ENCODE results near the gene C22orf23. TPM values are rescaled to one million over a fixed set of nuclear protein-coding genes. Genes with fewer than 3 reads are reported as not detected.

Gene C22orf23
- total and polyA plus RNA-seq, 9 of the 15 experiments (the other 6 are each of a cell fraction or from before 2014, with no cell fraction given), result 0.25 to 1.0 (median 0.53) TPM

GRCh38 chr22:37898441-37899181 is 54.8 kb downstream of the C22orf23 start (continued):
- TF ChIP-seq, protein P1, sequence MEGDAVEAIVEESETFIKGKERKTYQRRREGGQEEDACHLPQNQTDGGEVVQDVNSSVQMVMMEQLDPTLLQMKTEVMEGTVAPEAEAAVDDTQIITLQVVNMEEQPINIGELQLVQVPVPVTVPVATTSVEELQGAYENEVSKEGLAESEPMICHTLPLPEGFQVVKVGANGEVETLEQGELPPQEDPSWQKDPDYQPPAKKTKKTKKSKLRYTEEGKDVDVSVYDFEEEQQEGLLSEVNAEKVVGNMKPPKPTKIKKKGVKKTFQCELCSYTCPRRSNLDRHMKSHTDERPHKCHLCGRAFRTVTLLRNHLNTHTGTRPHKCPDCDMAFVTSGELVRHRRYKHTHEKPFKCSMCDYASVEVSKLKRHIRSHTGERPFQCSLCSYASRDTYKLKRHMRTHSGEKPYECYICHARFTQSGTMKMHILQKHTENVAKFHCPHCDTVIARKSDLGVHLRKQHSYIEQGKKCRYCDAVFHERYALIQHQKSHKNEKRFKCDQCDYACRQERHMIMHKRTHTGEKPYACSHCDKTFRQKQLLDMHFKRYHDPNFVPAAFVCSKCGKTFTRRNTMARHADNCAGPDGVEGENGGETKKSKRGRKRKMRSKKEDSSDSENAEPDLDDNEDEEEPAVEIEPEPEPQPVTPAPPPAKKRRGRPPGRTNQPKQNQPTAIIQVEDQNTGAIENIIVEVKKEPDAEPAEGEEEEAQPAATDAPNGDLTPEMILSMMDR (IDR thresholded peaks at IDR 0.05 in 2 of 3, conservative IDR thresholded peaks at IDR 0.05 in 1 of 3; ENCODE audit: insufficient read depth in 2 of 3, low read depth in 1 of 3, low read length in 3 of 3), result peak in 1 of 3 experiments; percentile 13; a peak in 1 of 6 replicates

GRCh38 chr22:37897807-37898206 is 55.6 kb downstream of the C22orf23 start:
- in situ Hi-C loops (cut with MboI), result no loop called here
- CTCF ChIA-PET (ENCODE audit: low intra/inter-chr PET ratio), result no interaction called here
- no peaks in the 10 kb centered on the region for H3K9me1 ChIP-seq (ENCODE audit: control insufficient read depth, insufficient read depth, low read length)
- DNase-seq (ENCODE audit: extremely low read depth in 1 of 4, low spot score in 3 of 4), result no peak
- no peak overlapping the region for H2AFZ ChIP-seq (ENCODE audit: low read depth, low read length)
- H3K9me3 ChIP-seq (replicated peaks; ENCODE audit: control insufficient read depth, insufficient read depth, low read depth, low read length), result no peaks in the 10 kb centered on the region
- H3K4me1 ChIP-seq (replicated peaks in 1 of 2; ENCODE audit: control insufficient read depth in 2 of 2, insufficient read depth in 2 of 2, low read length in 2 of 2), result peaks cover 16 to 29% of the 10 kb centered on the region in 2 experiments
- no peak for ATAC-seq
- H3K9ac ChIP-seq (ENCODE audit: insufficient read depth in 1 of 2, low read depth in 2 of 2, low read length in 2 of 2), result no peak overlapping the region; a peak in 1 of 4 replicates
- TF ChIP-seq ZNF584 (CRISPR knock-in tag; IDR thresholded peaks at IDR 0.05; ENCODE audit: low read depth) (no peak), ZFP36 (IDR thresholded peaks at IDR 0.05; ENCODE audit: low read depth, low read length, partially characterized antibody) (peak; percentile 75), ZNF707 (CRISPR knock-in tag; conservative IDR thresholded peaks at IDR 0.05) (no peak)
- H3K36me3 ChIP-seq (ENCODE audit: control insufficient read depth, insufficient read depth, low read length), result no peaks in the 10 kb centered on the region
- POLR2A ChIA-PET, result interaction anchor here (0.7 to 2.3 kb wide), 6 partner anchors 8 to 35 kb away, joined by 3 to 16 read pairs (median 3); partner anchors contain the start of gene MICALL1
- H3K27ac ChIP-seq (ENCODE audit: extremely low read depth, low read depth, low read length), result no peak overlapping the region
- intact Hi-C loops (cut with micrococcal nuclease), result no loop called here
- 60% methylated on average over 2 of the region's 2 CpGs for WGBS (ENCODE audit: insufficient coverage, low coverage, missing lambda C conversion rate)
- no peaks in the 10 kb centered on the region for H4K20me1 ChIP-seq (replicated peaks; ENCODE audit: control insufficient read depth, insufficient read depth, low read length)
- FAIRE-seq, result no peak
- no peaks in the 10 kb centered on the region for H3K79me2 ChIP-seq (ENCODE audit: control insufficient read depth, insufficient read depth, low read length)
- H3K4me3 ChIP-seq, result no peak overlapping the region
- no peaks in the 10 kb centered on the region for H3K27me3 ChIP-seq (ENCODE audit: control insufficient read depth in 2 of 2, insufficient read depth in 2 of 2, low read length in 2 of 2)
- no TSS peak for BruUV-seq (replicated peaks)
- H3K4me2 ChIP-seq (ENCODE audit: insufficient read depth, low read length), result no peak overlapping the region

Data from K562 (cell line).